HPDE6-E6E7 (cell line): ENCODE data around the gene MYO1B.

Experiments used
- DNase-seq: peaks from one replicate; pipeline ENCODE4 v3.0.0; 2011; ENCODE audit warnings: missing footprints; ENCODE audit errors: extremely low spot score

The MYO1B gene

GRCh38 chr2:191358325-191359025 lies 113.3 kb downstream of the MYO1B start:
- DNase-seq = no peak

GRCh38 chr2:191359133-191359532 lies 113.9 kb downstream of the MYO1B start:
- no peak for DNase-seq

- DNase-seq = no peak
Measured at GRCh38 chr2:191360918-191361317, 115.7 kb downstream of the MYO1B start.

- no peak for DNase-seq
Measured at GRCh38 chr2:191362841-191363240, 117.6 kb downstream of the MYO1B start.

GRCh38 chr2:191363267-191363666 lies 118.1 kb downstream of the MYO1B start:
- no peak for DNase-seq

- DNase-seq = no peak
Measured at GRCh38 chr2:191365089-191365488, 119.9 kb downstream of the MYO1B start.

- no peak for DNase-seq
Measured at GRCh38 chr2:191366199-191366598, 121.0 kb downstream of the MYO1B start.

GRCh38 chr2:191369034-191369433 lies 123.8 kb downstream of the MYO1B start:
- DNase-seq = no peak

DNA sequence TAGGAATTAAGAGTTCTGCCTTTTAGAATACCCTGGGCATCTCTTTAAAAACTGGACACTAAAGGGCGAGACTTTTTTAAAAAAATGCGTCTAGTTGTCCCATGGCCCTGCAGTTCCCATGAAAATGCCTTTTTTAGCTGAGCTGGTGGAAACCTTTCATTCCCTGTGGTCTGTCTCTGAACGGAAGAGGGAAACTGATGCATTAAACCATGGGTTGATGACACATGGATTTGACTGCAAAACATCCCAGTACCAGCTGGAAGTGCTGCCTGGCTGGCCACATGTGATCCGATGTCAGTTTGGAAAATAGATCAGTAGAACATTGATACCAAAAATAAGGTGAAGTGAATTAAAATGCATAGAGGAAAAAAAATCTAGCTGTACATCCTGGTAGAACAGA lies 129.2 kb downstream of the MYO1B start:
- DNase-seq = no peak

GRCh38 chr2:191374939-191375338 lies 129.7 kb downstream of the MYO1B start:
- DNase-seq = no peak

- DNase-seq = peak; percentile 80
Measured at GRCh38 chr2:191376981-191377629, 131.9 kb downstream of the MYO1B start.

DNA sequence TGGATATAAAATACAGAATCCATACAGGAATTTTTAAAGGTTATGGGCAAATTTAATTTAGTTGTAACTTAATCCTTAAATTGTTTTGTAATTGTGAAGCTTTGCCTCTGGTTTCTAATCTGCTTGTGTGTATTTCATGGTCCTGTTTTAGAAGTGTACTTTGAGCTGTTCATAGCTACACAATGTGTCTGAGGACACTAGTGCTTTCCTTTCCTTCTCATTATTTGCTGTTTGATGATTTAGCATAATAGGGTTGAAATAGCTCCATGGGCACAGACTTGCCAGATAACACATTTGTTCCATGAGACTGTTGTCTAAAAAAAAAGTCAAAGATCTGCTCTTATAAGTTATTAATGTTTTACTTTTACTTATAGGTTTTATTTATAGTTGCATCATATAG lies 134.2 kb downstream of the MYO1B start:
- no peak for DNase-seq

GRCh38 chr2:191382801-191383200 lies 137.6 kb downstream of the MYO1B start:
- peak; percentile 8 for DNase-seq

- DNase-seq = no peak
Measured at GRCh38 chr2:191383486-191383885, 138.3 kb downstream of the MYO1B start.

GRCh38 chr2:191384829-191385228 lies 139.6 kb downstream of the MYO1B start:
- DNase-seq = no peak

DNA sequence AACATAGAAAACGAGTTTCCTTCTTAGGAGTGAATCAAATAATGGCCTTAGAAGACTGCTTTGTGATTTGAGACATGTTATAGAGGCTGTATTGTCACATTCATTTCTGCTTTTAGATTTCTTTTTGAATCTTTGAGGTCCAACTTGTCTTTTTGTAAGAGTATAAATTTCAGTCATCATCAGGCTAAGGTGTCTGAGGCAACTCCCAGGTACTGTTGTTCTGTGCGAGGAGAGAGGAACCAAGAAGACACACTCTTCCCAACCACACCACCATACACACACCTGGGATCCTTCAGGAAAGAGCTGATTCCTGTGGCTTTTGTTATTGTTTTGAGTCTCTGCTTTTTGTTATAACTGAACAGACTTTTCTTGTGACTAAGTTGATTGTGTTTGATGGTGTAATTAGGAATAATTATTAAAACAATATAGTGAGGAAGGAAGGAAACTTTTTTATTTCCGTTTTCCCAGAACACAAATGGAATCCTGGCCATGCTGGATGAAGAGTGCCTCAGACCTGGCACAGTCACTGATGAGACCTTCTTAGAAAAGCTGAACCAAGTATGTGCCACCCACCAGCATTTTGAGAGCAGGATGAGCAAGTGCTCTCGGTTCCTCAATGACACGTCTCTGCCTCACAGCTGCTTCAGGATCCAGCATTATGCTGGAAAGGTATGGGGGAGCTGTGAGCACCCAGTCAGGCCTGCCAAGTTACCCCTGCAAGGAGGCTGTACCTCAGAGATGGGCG lies 140.4 kb downstream of the MYO1B start:
- no peak for DNase-seq

DNA sequence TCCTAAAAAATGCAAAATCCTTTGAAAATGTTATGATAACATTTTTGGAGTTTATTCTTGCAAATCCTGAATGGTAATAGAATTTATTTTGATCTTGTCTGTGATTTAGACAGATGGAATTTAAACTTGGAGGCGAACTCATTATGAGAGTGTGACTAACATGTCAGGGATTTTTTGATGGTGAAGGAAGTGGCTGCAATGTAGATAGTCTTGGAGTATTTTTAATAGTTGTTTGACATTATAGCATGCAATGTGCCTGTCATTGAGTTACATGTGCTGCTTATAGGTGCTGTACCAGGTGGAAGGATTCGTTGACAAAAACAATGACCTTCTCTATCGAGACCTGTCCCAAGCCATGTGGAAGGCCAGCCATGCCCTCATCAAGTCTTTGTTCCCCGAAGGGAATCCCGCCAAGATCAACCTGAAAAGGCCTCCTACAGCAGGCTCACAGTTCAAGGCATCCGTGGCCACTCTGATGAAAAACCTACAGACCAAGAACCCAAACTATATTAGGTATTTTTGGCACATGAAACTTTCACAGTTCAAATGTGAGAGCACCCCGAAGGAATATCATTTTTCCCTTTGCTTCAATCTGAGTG lies 141.8 kb downstream of the MYO1B start:
- no peak for DNase-seq

DNA sequence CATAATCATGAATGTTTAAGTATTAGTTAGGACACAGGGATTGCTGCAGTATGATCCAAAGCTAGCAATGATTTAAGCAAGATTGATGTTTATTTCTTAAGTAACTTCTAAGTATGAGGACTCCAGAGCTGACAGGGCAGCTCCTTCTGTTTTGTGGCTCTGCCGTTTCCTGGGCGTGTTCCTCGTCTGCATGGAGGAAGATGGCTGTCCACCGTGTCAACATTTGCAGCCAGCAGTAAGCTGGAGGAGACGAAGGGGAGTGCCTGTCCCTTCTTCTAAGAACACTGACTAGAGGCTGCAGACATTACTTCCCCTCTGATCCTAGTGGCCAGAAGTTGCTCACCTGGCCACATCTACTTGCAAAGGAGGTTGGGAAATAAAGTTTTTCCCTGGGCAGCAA lies 144.1 kb downstream of the MYO1B start:
- no peak for DNase-seq

DNA sequence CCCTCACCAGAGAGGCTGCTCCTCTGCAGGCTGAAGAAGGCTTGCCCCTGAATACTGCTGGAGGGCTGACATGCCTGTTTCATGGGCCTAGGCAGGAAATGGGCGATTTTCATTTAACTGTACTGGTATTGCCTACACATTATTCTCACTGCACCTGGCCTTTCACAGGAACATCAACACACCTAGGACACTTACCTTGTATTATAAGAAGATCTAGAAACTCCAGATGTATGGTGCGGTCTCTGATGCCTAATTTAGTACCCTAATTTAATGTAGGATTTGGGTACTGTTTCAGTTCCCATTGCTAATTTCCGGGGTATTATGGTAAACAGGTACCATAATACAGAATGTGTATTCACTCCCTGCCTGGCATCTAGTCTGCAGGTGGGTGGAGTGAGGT lies 146.0 kb downstream of the MYO1B start:
- DNase-seq = no peak

DNA sequence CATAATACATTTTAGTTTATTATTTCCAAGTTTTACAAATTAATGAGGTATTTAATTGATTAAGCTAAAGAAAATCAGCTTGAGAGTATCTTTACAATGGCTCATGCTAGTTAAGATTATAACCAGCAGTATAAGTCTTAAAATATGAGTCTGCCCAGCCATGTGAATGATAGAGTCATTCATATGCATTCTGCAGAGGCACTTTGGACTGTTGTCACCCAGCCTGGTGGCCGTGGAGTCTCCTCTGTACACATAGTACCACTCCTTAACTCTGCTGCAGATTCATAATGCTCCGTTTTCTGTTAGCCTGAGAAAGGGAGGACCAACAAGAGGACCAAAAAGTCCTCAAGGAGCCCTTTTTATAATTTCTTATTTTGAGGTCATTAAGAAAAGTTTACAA lies 148.8 kb downstream of the MYO1B start:
- DNase-seq = no peak

- no peak for DNase-seq
Measured at GRCh38 chr2:191396794-191397193, 151.6 kb downstream of the MYO1B start.

GRCh38 chr2:191399601-191400000 lies 154.4 kb downstream of the MYO1B start:
- DNase-seq = no peak

DNA sequence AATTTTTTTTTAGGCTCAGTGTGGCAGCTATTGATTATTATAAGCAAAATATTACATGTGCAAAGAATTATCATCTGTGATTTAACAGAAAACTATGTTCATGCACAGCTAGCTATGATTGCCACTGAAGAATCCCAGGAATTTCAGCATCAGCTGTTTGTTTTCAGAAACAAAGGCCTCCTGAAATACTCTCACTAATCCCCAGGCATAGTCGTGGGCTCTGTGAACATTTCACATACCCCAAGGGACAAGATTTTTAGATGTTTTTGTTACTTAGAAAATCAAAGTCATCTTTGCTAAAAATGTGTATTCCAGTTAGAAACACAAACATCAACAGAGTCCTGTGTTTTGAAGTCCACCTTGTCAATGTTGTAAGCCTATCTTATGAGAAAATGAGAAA lies 156.1 kb downstream of the MYO1B start:
- DNase-seq = no peak
